Mesothelial cell of epicardium (in vitro differentiated cells): ENCODE results near the gene NFIX. TPM values are rescaled to one million over a fixed set of nuclear protein-coding genes. Genes with fewer than 3 reads are reported as not detected.
A peak's percentile ranks its signal among the peaks of the same experiment; 100 is the strongest.
"Not testable (repeated sequence)": the region's sequence is repeated elsewhere in the genome, so short reads cannot be mapped to it uniquely, and the experiment has no call there.

Experiments
- DNase-seq, 2 experiments: peaks; one replicate each; pipeline ENCODE4 v3.0.0; 2021; ENCODE audit warnings: low spot score in 2 of 2; ENCODE audit not compliant: unreplicated experiment in 2 of 2
- H3K27ac Mint-ChIP-seq: 2 replicates; pipeline ENCODE4 v1.8.0; 2021; ENCODE audit warnings: mixed read lengths
- H3K27me3 Mint-ChIP-seq: 2 replicates; pipeline ENCODE4 v1.8.0; 2021; ENCODE audit warnings: low read depth, mixed read lengths
- H3K36me3 Mint-ChIP-seq: 2 replicates; pipeline ENCODE4 v1.8.0; 2021; ENCODE audit warnings: mixed read lengths
- H3K4me1 Mint-ChIP-seq: 2 replicates; pipeline ENCODE4 v1.8.0; 2021; ENCODE audit warnings: mixed read lengths
- H3K4me3 Mint-ChIP-seq: 2 replicates; pipeline ENCODE4 v1.8.0; 2021; ENCODE audit warnings: mild to moderate bottlenecking, moderate library complexity, mixed read lengths
- H3K9me3 Mint-ChIP-seq: 2 replicates; pipeline ENCODE4 v1.8.0; 2021; ENCODE audit warnings: mixed read lengths
- total RNA-seq: library from RNA; stranded (reverse); gene quantifications from 3 replicates; pipeline ENCODE4 v1.2.1, GENCODE V29; 2021
- TF ChIP-seq, protein P1 (sequence below): fragments of 200-600 bp; sonication (generic); IDR thresholded peaks from one replicate; pipeline ENCODE4 v1.5.0; 2021; ENCODE audit warnings: antibody characterized with exemption; ENCODE audit not compliant: unreplicated experiment

Gene NFIX
- total RNA-seq, 1 donor from 2014 or later: 52.4 TPM

DNA sequence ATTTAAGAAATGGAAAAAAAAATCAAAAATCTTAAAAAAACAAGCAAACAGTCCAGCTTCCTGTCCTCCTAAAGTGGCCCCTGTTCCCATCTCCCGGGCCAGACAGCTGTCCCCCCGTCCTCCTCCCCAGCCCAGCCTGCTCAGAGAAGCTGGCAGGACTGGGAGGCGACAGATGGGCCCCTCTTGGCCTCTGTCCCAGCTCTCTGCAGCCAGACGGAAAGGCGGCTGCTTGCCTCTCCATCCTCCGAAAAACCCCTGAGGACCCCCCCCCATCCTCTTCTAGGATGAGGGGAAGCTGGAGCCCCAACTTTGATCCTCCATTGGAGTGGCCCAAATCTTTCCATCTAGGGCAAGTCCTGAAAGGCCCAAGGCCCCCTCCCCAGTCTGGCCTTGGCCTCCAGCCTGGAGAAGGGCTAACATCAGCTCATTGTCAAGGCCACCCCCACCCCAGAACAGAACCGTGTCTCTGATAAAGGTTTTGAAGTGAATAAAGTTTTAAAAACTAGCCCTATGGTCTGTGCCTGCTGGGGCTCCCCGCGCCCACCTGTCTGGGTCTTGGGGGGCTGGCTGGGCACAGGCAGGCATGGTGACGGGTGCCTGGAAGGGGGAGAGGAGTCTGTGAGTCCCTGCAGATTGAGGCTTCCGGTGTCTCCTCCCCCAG lies 42.0 kb upstream of the NFIX start:
- no peak for DNase-seq
- Mint-ChIP-seq H3K4me3 (no peak overlapping the region), H3K4me1 (peaks cover 27% of the 10 kb centered on the region), H3K9me3 (no peaks in the 10 kb centered on the region), H3K36me3 (peaks cover 26% of the 10 kb centered on the region), H3K27ac (peak overlapping the region; percentile 50), H3K27me3 (no peaks in the 10 kb centered on the region)
- TF ChIP-seq, protein P1, sequence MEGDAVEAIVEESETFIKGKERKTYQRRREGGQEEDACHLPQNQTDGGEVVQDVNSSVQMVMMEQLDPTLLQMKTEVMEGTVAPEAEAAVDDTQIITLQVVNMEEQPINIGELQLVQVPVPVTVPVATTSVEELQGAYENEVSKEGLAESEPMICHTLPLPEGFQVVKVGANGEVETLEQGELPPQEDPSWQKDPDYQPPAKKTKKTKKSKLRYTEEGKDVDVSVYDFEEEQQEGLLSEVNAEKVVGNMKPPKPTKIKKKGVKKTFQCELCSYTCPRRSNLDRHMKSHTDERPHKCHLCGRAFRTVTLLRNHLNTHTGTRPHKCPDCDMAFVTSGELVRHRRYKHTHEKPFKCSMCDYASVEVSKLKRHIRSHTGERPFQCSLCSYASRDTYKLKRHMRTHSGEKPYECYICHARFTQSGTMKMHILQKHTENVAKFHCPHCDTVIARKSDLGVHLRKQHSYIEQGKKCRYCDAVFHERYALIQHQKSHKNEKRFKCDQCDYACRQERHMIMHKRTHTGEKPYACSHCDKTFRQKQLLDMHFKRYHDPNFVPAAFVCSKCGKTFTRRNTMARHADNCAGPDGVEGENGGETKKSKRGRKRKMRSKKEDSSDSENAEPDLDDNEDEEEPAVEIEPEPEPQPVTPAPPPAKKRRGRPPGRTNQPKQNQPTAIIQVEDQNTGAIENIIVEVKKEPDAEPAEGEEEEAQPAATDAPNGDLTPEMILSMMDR: no peak

- H3K9me3 Mint-ChIP-seq: no peaks in the 10 kb centered on the region
- no peaks in the 10 kb centered on the region for H3K27me3 Mint-ChIP-seq
- no peak overlapping the region for H3K4me3 Mint-ChIP-seq
- H3K36me3 Mint-ChIP-seq: peaks cover 26% of the 10 kb centered on the region
- H3K27ac Mint-ChIP-seq: peak overlapping the region; percentile 94
- H3K4me1 Mint-ChIP-seq: peaks cover 27% of the 10 kb centered on the region
- DNase-seq: no peak
- TF ChIP-seq, protein P1: no peak
Observed at GRCh38 chr19:12953799-12954611, 41.3 kb upstream of the NFIX start.

DNA sequence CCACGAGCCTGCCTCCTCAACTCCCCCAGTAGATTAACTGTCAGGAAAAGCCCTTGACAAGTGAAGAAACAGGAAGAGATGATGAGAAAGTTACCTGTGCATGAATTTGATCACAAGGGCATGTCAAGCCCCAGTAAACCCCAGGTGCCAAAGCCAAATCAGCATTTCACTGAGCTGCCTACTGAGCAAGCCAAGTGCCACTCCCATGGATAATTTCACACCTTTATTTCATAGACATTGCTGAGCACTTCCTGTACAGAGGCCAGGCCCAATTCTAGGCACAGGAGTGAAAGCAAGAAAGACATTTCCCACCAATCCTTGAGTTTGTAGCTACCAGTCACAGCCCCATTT lies 40.7 kb upstream of the NFIX start:
- H3K4me1 Mint-ChIP-seq: peaks cover 27% of the 10 kb centered on the region
- TF ChIP-seq, protein P1: no peak
- no peak for DNase-seq
- H3K9me3 Mint-ChIP-seq: no peaks in the 10 kb centered on the region
- H3K27ac Mint-ChIP-seq: peak overlapping the region; percentile 94
- peaks cover 26% of the 10 kb centered on the region for H3K36me3 Mint-ChIP-seq
- H3K27me3 Mint-ChIP-seq: no peaks in the 10 kb centered on the region
- no peak overlapping the region for H3K4me3 Mint-ChIP-seq

DNA sequence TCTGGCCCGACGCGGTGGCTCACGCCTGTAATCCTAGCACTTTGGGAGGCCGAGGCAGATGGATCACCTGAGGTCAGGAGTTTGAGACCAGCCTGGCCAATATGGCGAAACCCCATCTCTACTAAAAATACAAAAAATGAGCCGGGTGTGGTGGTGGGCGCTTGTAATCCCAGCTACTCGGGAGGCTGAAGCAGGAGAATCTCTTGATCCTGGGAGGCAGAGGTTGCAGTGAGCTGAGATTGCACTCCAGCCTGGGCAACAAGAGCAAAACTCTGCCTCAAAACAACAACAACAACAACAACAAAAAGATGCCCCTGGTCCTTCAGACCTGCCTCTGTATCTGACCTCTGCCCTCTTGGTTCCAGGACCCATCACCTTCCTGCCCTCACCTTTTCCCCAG lies 39.7 kb upstream of the NFIX start:
- Mint-ChIP-seq H3K36me3 (peaks cover 18% of the 10 kb centered on the region), H3K27ac (peak overlapping the region; percentile 94), H3K4me1 (peaks cover 27% of the 10 kb centered on the region)

GRCh38 chr19:12955996-12956395 lies 39.3 kb upstream of the NFIX start:
- Mint-ChIP-seq H3K4me3 (peak overlapping the region; percentile 81), H3K4me1 (peaks cover 27% of the 10 kb centered on the region), H3K36me3 (peaks cover 14% of the 10 kb centered on the region), H3K9me3 (no peaks in the 10 kb centered on the region), H3K27ac (peak overlapping the region; percentile 94), H3K27me3 (peaks cover 3% of the 10 kb centered on the region)
- no peak for DNase-seq
- TF ChIP-seq, protein P1: no peak

More for the DNA sequence above, 39.7 kb upstream of the NFIX start:
- not testable (repeated sequence) for H3K9me3 Mint-ChIP-seq, DNase-seq, H3K27me3 Mint-ChIP-seq
- H3K4me3 Mint-ChIP-seq: peak overlapping the region; percentile 81
